HG03432 (cell line): ENCODE results near the gene FRYL.
"Not testable (repeated sequence)": the region's sequence is repeated elsewhere in the genome, so short reads cannot be mapped to it uniquely, and the experiment has no call there.

Experiments used
- ATAC-seq: cut with Tn5 transposase; IDR thresholded peaks from one replicate; pipeline ENCODE4 v1.9.1; 2021; ENCODE audit warnings: mild to moderate bottlenecking, moderate library complexity; ENCODE audit not compliant: unreplicated experiment

FRYL gene

GRCh38 chr4:48704091-48704802 is 75.8 kb downstream of the FRYL start:
- no peak for ATAC-seq

DNA sequence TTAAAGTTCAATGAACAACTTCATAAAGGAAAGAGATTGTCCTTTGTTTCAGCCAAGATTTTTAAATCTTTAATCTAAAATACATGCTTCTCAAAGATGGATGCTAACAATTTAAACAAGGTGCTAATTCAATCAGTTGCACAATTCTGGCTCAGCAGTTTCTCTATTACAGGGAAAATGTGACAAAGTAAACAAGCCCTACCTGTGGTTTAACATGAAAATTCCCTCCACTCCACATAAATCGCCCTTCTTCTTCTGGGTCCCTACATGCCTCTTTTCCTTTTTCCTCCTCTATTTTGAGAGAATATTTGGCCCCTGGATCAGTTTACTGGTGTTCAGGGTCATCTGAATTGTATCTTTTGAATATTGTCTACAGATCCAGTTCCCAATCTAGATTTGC is 80.6 kb downstream of the FRYL start:
- ATAC-seq: peak; percentile 32

DNA sequence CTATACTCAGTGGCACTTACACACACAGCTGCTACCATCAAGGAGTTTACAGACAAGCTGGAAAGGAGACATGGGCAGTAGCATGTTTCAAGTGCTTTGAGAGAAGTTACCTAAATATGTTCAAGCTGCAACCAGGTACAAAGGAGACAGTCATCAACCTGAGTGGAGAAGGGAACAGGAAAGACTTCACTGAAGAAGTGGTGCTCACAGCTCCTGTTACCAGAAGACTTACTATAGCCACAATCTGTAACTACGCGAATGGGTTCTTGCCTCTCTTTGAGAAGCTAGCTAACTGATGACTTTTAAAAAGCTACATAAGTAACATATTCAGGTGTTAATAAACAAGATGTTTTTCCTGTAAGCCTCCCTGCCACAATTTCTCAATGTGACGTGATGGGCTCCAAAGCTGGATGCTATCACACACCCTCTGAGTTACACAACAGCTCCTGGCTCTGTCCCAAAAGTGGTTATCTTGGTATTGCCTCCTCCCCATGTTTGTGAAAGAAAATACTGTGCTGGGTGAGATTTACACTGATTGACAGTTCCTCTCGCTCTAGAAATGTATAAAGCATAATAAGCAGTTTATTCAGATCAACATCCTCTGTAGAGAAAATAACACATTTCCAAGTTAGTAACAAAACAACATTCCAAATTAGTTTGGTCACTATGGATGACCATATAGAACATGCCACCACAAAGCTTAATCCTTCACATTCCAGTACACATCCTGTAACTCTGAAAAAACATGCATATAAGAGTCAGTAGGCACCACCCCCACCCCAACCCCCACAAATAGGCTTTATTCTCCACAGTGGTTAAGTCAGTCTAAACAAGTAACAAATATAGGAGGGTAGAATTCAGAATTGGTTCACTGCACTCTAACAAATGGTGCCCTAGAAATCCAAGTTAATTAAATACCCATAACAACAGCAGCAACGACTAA is 81.8 kb downstream of the FRYL start:
- no peak for ATAC-seq

GRCh38 chr4:48697516-48697915 is 82.6 kb downstream of the FRYL start:
- not testable (repeated sequence) for ATAC-seq

DNA sequence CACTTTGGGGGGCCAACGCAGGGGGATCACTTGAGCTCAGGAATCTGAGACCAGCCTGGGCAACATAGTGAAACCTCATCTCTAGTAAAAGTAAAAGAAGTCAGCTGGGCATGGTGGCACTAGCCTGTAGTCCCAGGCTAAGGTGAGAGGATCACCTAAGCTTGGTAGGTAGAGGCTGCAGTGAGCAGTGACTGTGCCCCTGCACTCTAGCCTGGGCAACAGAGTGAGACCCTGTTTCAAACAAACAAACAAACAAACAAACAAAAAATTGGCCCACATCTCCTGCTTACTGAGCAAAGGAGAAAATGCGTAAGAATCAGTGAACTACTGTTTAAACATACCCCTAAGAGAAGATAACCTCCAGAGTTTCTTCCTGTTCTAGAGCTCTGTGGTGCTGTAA is 85.3 kb downstream of the FRYL start:
- ATAC-seq: no peak

GRCh38 chr4:48693856-48694574 is 86.1 kb downstream of the FRYL start:
- no peak for ATAC-seq

DNA sequence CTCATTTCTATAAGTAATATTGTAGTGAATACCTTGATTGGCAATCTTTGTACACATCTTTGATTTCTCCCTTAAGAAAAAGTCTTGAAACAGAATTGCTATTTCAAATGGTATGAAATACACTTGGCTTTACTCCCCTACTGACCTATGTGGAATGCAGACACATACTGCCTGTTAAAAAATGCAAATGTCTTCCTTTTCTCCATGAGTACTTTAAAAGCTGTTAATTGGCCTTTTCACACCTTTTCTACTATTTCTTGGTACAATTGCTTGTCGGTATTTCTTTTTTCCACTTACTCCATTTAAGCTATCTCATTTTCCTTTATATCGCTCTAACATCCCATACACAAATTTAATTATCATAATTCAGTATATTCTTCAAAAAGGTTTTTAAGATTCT is 87.2 kb downstream of the FRYL start:
- no peak for ATAC-seq

DNA sequence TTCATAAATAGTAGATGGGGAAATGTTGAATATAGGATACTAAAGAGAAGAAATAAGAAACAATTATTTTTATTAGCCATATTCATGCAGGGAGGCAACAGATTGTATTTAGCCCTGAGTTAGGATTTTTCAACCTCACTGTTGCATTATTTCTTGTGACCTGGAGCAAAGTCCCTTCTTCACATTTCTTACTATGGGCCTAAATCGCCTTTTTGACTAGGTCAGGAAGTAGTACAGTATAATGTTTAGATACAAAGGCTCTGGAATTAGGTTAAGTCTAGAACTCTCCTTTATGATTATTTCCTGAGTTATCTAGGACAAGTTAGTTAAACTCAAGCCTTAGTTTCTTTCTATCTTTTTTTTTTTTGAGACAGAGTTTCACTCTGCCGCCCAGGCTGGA is 88.0 kb downstream of the FRYL start:
- no peak for ATAC-seq

DNA sequence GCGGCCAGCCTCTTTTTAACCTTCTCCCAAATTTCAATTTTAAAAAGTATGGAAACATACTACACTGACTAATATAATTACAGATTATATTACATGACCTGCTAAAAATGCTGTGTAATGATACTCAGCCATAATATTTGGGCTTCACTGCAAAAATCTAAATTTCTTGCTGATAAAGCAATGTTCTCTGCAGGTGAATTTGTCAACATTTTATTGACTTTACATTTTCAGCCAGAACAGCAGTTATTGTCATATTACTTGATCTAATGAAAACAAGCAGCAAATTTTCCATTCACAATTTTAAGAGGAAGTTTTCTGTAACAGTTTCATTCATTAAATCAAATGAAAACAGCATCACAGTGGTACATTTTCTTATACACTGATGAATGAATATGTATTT is 91.1 kb downstream of the FRYL start:
- ATAC-seq: no peak

- no peak for ATAC-seq
These were observed 92.6 kb downstream of the FRYL start for GRCh38 chr4:48687313-48688051.

DNA sequence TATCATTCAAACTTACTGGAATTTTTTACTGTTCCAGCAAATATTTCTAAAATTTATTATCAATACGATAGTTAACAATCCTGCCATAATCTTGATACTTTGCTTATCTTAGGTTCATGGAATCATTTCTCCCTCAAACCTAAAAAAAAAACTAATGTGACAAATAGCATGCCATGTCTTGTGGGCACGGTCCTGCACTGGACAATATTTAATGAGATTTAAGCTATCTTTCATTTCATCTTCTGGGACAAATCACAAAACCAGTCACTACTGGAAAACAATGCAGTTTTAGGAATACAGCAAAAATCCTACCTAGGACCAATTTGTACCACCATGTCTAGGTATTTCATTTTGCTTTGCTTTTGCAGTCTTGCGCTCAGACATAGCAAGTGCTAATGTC is 93.7 kb downstream of the FRYL start:
- ATAC-seq: no peak

DNA sequence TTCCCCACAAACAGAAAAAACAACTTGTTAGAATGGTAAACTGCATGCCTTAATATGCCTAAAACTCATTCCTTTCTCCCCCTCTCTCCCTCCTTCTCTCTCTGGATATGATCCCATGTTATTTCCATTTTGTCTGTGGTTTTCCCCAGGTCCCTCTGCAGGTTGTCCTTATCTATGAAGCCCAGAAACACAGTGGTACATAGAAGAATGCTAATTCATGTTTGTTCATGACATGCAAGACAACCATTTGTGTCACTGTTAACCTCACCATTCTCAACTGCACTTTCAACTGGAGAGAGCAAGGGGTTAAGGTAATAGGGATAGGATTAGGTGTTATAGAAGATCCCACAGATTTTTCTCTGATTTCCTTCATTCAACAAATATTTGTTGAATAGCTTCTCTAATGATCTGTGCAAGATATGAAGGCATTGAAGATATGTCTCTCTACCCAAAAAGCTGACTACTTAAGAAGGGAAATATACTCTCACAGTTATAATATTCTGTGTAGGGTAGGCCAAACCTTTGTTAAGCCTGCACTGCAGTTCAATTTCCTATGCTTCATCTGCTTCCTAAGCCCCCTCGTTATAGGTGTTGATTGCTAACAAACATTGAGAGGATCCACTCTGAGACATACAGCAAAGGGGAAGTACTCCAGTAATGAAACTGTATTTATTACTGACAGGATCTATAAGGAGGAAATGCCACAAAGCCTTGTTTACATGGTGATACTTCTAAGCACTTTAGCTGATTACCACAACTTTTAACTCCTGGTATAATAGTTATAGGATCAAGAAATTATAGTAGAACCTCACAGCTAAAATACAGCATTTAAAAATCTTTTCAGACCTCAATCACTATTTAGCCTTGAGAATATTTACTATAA is 96.1 kb downstream of the FRYL start:
- ATAC-seq: peak; percentile 83

- not testable (repeated sequence) for ATAC-seq
These were observed 97.2 kb downstream of the FRYL start for GRCh38 chr4:48682870-48683269.

DNA sequence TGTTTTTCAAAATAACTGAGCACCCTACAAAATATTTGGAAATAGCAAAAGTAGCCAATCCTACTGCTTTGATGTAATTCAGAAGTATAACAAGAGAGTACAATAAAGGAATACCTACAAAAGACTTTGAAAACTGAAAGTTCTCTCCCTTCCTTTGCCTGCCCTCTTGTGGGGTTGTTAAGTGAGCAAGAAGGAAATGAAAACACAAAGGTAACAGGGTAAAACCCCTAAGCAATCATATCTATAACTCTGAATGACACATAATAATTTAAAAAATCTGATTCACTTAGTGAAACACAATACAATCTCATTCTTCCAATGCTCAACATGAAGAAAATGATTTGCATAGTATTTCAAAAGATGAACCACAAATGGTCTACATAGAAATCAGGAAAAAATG is 98.2 kb downstream of the FRYL start:
- peak; percentile 75 for ATAC-seq

- no peak for ATAC-seq
These were observed 99.1 kb downstream of the FRYL start for GRCh38 chr4:48680848-48681568.

- ATAC-seq: no peak
These were observed 106.5 kb downstream of the FRYL start for GRCh38 chr4:48673537-48673936.

DNA sequence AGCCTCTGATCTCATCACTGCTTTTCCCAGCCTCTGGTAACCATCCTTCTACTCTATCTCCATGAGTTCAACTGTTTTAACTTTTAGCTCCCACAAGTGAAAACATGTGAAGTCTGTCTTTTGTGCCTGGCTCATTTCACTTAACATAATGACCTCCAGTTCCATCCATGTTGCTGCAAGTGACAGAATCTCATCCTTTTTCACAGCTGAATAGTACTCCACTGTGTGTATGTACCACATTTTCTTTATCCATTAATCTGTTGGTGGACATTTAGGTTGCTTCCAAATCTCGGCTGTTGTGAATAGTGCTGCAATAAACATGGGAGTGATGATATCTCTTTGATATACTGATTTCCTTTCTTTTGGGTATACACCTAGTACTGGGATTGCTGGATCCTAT is 109.5 kb downstream of the FRYL start:
- no peak for ATAC-seq

DNA sequence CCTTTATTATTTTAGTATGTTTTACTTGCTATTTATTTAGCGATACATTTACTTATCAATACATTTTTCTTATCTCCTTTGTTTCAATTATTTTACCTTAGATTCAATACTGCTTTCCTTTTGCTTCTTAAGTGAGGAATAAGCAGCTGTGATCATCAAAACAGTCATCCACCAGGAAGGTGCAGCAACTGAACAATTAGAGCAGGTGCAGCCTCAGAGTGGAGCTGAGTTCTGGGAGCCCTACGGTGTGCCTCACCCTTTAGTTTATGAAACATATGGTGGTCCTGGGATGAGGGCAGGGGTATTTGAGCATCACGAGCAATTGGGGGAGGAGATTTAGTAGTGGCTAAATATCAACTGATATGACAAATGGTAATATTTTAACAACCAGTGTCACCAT is 111.0 kb downstream of the FRYL start:
- no peak for ATAC-seq
